ENCODE data around the gene RPRD1B. TPM values are rescaled to one million over a fixed set of nuclear protein-coding genes. Genes with fewer than 3 reads are reported as not detected.
"Not testable (repeated sequence)": the region's sequence is repeated elsewhere in the genome, so short reads cannot be mapped to it uniquely, and the experiment has no call there.

The RPRD1B gene
- total and polyA plus RNA-seq, 2 of the 4 experiments (the other 2 are of a cell fraction), result 8.4 to 9.9 TPM

DNA sequence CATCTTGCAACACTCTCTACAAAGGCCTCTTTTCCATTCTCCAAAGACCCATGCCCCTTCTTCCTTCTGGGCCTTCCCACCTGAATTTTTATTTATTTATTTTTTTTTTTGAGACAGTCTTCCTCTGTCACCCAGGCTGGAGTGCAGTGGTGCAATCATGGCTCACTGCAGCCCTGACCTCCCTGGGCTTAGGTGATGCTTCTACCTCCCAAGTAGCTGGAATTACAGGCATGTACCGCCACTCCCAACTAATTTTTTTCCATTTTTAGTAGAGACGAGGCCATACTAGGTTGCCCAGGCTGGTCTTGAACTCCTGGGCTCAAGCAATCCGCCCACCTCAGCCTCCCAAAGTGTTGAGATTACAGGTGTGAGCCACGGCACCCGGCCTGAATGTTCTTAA, 24.1 kb upstream of the RPRD1B start:
- dilution Hi-C loops (cut with HindIII; ENCODE audit: low sequenced_read_pairs, unreplicated experiment); CTCF ChIA-PET; H3K27ac ChIP-seq (ENCODE audit: insufficient read depth, low read length); H3K4me3 ChIP-seq (ENCODE audit: insufficient read depth, low read depth, low read length); H2BK120ac ChIP-seq (ENCODE audit: low read depth, low read length); H2BK20ac ChIP-seq (ENCODE audit: low read depth, low read length); H3K18ac ChIP-seq (ENCODE audit: low read depth, low read length); H3K14ac ChIP-seq (replicated peaks; ENCODE audit: low read depth, low read length); H4K91ac ChIP-seq (ENCODE audit: insufficient read depth, low read depth, low read length); in situ Hi-C loops (cut with MboI; ENCODE audit: low sequenced_read_pairs); BruUV-seq (replicated peaks); H4K20me1 ChIP-seq (ENCODE audit: insufficient read depth, low read length); H3K9ac ChIP-seq (ENCODE audit: low read depth, low read length); H2AFZ ChIP-seq (replicated peaks; ENCODE audit: low read length, poor library complexity); H3K9me1 ChIP-seq (ENCODE audit: insufficient read depth, low read length); H2BK5ac ChIP-seq (ENCODE audit: low read depth, low read length, poor library complexity, severe bottlenecking); H2AK5ac ChIP-seq (ENCODE audit: low read depth, low read length); H3K4me1 ChIP-seq (ENCODE audit: control insufficient read depth, insufficient read depth, low read length); H3K27me3 ChIP-seq (ENCODE audit: control insufficient read depth, insufficient read depth, low read length); H4K8ac ChIP-seq (ENCODE audit: low read depth in 2 of 2, low read length in 2 of 2); H3K23ac ChIP-seq (ENCODE audit: low read depth, low read length); H4K5ac ChIP-seq (ENCODE audit: low read depth, low read length); ATAC-seq (ENCODE audit: low read depth); H3K4ac ChIP-seq (ENCODE audit: low read depth, low read length); DNase-seq; intact Hi-C loops (cut with micrococcal nuclease); POLR2A ChIA-PET (ENCODE audit: unreplicated experiment); H3K9me3 ChIP-seq (ENCODE audit: control insufficient read depth, insufficient read depth, low read length); H3K56ac ChIP-seq (ENCODE audit: extremely low read depth, insufficient read depth, low read length); H2AK9ac ChIP-seq (replicated peaks; ENCODE audit: low read depth, low read length, poor library complexity); H3K4me2 ChIP-seq (ENCODE audit: low read depth, low read length); H2BK15ac ChIP-seq (ENCODE audit: low read depth, low read length): not testable (repeated sequence)
- H3K36me3 ChIP-seq (ENCODE audit: control insufficient read depth, insufficient read depth, low read length), result peaks cover 23% of the 10 kb centered on the region
- peaks cover 36 to 53% of the 10 kb centered on the region in 2 experiments for H3K79me1 ChIP-seq (ENCODE audit: low read depth in 1 of 2, low read length in 2 of 2)
- no CpG with 5 or more reads among the region's 5 CpGs for WGBS, 2 experiments (ENCODE audit: extremely low coverage in 2 of 2, insufficient read length in 1 of 2)

Measured in IMR-90 (cell line).